OCI-LY1 (cell line): Measurements from ENCODE around the gene DLX1.

Experiments used
- H2AFZ ChIP-seq: fragments of 200-600 bp; sonication (generic), shearing (Covaris generic); 2 replicates; pipeline ENCODE4 v1.6.0; 2014; ENCODE audit warnings: antibody characterized with exemption, mild to moderate bottlenecking, low read length
- H3F3A ChIP-seq: fragments of 200-600 bp; sonication (generic), shearing (Covaris generic); 2 replicates; pipeline ENCODE4 v1.6.0; 2014; ENCODE audit warnings: mild to moderate bottlenecking, antibody characterized with exemption, low read length, moderate library complexity; ENCODE audit not compliant: insufficient read depth
- H3K27ac ChIP-seq: fragments of 200-600 bp; sonication (generic); 2 replicates; pipeline ENCODE4 v1.5.1; 2014; ENCODE audit warnings: low read length, mixed run types, mild to moderate bottlenecking, low read depth; ENCODE audit not compliant: poor library complexity, severe bottlenecking
- H3K27me3 ChIP-seq: fragments of 200-600 bp; sonication (generic); 2 replicates; pipeline ENCODE4 v1.6.0; 2014; ENCODE audit warnings: antibody characterized with exemption, mild to moderate bottlenecking, low read length, moderate library complexity; ENCODE audit not compliant: insufficient read depth
- H3K36me3 ChIP-seq: fragments of 200-600 bp; sonication (generic); 2 replicates; pipeline ENCODE4 v1.6.1; 2014; ENCODE audit warnings: mild to moderate bottlenecking, antibody characterized with exemption, low read length, moderate library complexity, mixed read lengths; ENCODE audit not compliant: insufficient read depth
- H3K4me1 ChIP-seq: fragments of 200-600 bp; sonication (generic); 2 replicates; pipeline ENCODE4 v1.5.1; 2014; ENCODE audit warnings: mild to moderate bottlenecking, low read length, moderate library complexity; ENCODE audit not compliant: insufficient read depth, severe bottlenecking
- H3K4me2 ChIP-seq: fragments of 200-600 bp; sonication (generic), shearing (Covaris generic); 2 replicates; pipeline ENCODE4 v1.6.1; 2014; ENCODE audit warnings: low read length
- H3K4me3 ChIP-seq: fragments of 200-600 bp; sonication (generic); 2 replicates; pipeline ENCODE4 v1.5.1; 2014; ENCODE audit warnings: low read length, low read depth, mild to moderate bottlenecking, mixed read lengths; ENCODE audit not compliant: poor library complexity, severe bottlenecking
- H3K79me2 ChIP-seq: fragments of 200-600 bp; shearing (Covaris generic); 2 replicates; pipeline ENCODE4 v1.6.1; 2016; ENCODE audit warnings: mixed run types, low read length, mixed read lengths; ENCODE audit not compliant: insufficient read depth
- H3K9ac ChIP-seq: fragments of 200-600 bp; sonication (generic), shearing (Covaris generic); 2 replicates; pipeline ENCODE4 v1.6.1; 2014; ENCODE audit warnings: mild to moderate bottlenecking, low read length, mixed read lengths
- H3K9me2 ChIP-seq: fragments of 200-600 bp; sonication (generic), shearing (Covaris generic); 2 replicates; pipeline ENCODE4 v1.6.1; 2014; ENCODE audit warnings: low read depth, mild to moderate bottlenecking, low read length, mixed read lengths
- H3K9me3 ChIP-seq: fragments of 200-600 bp; shearing (Covaris generic); 2 replicates; pipeline ENCODE4 v1.6.1; 2014; ENCODE audit warnings: low read length, mixed read lengths
- H4K20me1 ChIP-seq: fragments of 200-600 bp; sonication (generic), shearing (Covaris generic); 2 replicates; pipeline ENCODE4 v1.6.0; 2016; ENCODE audit warnings: mild to moderate bottlenecking, low read length; ENCODE audit not compliant: insufficient read depth
- EZH2 ChIP-seq: fragments of 200-600 bp; sonication (generic), shearing (Covaris generic); IDR thresholded peaks from 2 replicates; pipeline ENCODE4 v1.8.0; 2017; ENCODE audit warnings: borderline replicate concordance, mixed run types, mild to moderate bottlenecking, antibody characterized with exemption, low read length, moderate library complexity, mixed read lengths
- TF ChIP-seq, protein P1 (sequence below): fragments of 200-600 bp; sonication (generic), shearing (Covaris generic); IDR thresholded peaks from 2 replicates; pipeline ENCODE4 v1.5.1; 2017; ENCODE audit warnings: mild to moderate bottlenecking, antibody characterized with exemption, low read length, moderate library complexity, mixed read lengths

Gene DLX1

DNA sequence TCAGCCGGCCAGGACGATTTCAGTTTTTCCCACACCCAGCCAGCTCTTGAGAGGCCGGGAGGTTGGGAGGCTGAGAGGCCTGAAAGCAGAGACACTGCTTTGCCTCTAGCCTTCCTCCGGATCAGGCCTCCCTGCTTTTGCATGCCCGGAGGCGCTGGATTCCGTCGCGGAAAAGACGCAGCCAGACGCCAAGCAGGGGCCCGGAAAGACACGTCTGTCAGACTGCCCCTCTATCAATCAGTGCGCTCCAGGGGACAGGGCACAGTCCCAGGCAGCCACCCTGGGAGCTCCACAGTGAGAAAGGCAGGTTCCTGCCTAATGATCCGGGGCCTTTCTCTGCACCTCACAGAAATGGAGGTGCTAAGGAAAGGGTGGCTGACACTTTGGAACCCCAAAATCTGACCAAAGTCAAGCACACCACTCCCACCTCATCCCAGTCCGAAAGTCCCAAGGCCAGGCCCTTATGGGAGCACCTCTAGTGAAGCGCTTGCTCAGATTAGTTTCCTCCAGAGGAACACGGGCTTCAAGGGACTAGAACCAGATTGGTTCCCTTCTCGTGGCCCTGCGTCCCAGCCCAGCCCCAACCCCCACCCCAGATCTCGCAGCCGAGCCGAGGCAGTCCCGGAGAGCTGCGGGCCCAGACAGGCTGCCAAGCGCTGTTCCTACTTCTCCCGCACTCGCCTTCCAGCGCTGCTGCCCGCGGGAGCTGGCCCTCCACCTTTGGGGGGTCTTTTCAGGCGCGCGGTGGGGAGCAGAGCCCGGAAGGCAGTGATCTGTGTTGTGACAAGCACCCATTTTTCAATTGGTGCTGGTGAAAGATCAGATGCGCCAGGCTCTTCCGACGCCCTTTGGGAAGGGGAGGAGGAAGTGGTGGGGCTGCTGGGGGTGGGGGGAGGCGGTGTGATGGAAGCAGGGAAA, 5.0 kb downstream of the DLX1 start:
- H3K9me3 ChIP-seq: no peaks in the 10 kb centered on the region
- no peak overlapping the region for H2AFZ ChIP-seq
- no peak for TF ChIP-seq EZH2
- TF ChIP-seq, protein P1, sequence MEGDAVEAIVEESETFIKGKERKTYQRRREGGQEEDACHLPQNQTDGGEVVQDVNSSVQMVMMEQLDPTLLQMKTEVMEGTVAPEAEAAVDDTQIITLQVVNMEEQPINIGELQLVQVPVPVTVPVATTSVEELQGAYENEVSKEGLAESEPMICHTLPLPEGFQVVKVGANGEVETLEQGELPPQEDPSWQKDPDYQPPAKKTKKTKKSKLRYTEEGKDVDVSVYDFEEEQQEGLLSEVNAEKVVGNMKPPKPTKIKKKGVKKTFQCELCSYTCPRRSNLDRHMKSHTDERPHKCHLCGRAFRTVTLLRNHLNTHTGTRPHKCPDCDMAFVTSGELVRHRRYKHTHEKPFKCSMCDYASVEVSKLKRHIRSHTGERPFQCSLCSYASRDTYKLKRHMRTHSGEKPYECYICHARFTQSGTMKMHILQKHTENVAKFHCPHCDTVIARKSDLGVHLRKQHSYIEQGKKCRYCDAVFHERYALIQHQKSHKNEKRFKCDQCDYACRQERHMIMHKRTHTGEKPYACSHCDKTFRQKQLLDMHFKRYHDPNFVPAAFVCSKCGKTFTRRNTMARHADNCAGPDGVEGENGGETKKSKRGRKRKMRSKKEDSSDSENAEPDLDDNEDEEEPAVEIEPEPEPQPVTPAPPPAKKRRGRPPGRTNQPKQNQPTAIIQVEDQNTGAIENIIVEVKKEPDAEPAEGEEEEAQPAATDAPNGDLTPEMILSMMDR: no peak
- H3K27ac ChIP-seq: no peak overlapping the region
- H3K9ac ChIP-seq: no peak overlapping the region
- no peaks in the 10 kb centered on the region; the same call in 1 of the 2 replicates for H3K27me3 ChIP-seq
- H3K4me1 ChIP-seq: peaks cover 17% of the 10 kb centered on the region
- no peaks in the 10 kb centered on the region for H3K36me3 ChIP-seq
- no peaks in the 10 kb centered on the region for H4K20me1 ChIP-seq
- no peak overlapping the region for H3K4me2 ChIP-seq
- H3F3A ChIP-seq: no peaks in the 10 kb centered on the region
- no peaks in the 10 kb centered on the region for H3K9me2 ChIP-seq
- no peaks in the 10 kb centered on the region for H3K79me2 ChIP-seq
- no peak overlapping the region for H3K4me3 ChIP-seq

DNA sequence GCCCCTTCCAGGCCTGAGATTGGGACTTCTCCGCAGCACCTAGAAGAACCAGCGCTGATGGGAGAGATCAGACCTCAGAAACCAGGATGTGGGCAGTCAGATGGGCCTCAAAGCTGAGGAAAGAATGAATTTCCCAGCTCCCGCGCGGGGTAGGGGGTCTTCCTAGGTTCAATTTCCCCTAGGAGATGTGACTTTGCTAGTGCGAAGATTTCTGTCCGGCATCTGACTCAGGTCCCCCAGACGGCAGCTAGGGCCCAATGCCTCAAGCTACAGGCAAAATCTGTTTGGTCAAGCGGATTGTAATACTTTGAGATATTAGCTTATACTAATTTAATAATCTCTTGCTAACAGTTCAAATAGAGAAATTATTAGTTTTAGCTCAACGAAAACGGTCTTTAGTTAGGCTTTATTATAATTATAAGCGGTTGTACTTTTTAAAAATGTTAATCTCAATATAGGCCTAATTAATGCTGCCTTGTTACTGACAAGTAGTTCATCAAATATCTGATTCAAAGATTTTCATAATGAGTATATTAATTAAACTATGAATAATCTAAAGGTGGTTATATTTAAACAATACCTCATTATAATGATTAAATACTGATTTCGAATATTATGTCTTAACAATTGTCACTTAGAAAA, 5.8 kb downstream of the DLX1 start:
- Histone ChIP-seq H3K79me2 (no peaks in the 10 kb centered on the region), H3K9me3 (no peaks in the 10 kb centered on the region), H2AFZ (no peak overlapping the region), H3K27ac (no peak overlapping the region), H3K27me3 (no peaks in the 10 kb centered on the region; the same call in 1 of the 2 replicates), H3F3A (no peaks in the 10 kb centered on the region), H3K4me1 (peaks cover 20% of the 10 kb centered on the region), H3K9ac (no peak overlapping the region), H3K9me2 (no peaks in the 10 kb centered on the region), H3K4me3 (no peak overlapping the region), H4K20me1 (no peaks in the 10 kb centered on the region), H3K36me3 (no peaks in the 10 kb centered on the region), H3K4me2 (no peak overlapping the region)
- TF ChIP-seq, protein P1: no peak
- TF ChIP-seq EZH2: no peak

DNA sequence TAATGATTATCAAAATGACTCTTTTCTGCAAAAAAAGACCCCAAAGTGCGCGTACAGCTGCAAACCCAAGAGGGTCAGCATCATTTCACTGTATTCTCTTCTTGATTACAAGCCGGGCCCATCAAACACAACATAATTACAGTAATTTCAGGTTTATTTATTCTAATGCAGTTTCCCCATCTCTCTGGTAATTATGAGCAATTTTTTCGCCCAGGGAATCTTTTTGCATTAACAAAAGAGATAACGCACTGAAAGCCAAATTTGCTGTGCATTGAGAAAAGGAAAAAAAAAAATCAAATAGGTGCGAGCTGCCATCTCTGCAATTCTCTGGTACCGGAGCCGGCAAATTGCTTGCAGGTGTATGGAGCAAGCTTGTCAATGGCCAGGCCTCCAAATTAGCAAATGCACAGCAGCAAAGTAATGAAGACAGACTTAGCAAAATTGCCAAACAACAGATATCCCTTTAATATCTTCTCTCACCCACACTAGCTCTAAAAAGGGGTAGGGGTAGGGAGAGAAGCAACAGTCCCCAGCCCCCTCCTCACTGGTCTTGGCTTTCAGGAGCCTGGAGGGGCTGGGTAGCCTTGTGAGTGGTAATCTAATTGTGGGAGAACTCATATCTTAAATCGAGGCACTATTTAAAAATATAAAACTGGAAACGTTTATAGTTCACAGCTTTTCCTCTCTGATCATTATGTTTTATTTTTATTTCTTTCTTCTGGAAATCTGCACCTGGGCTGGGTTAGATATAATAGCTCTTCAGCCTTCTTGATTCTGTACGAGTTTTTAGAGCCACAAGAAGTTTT, 6.7 kb downstream of the DLX1 start:
- Histone ChIP-seq H3K36me3 (no peaks in the 10 kb centered on the region), H2AFZ (no peak overlapping the region), H3K4me1 (peaks cover 24% of the 10 kb centered on the region), H3K27me3 (no peaks in the 10 kb centered on the region; the same call in 1 of the 2 replicates), H3K9ac (no peak overlapping the region), H3K4me3 (no peak overlapping the region), H3K4me2 (no peak overlapping the region), H3K79me2 (no peaks in the 10 kb centered on the region), H4K20me1 (no peaks in the 10 kb centered on the region), H3F3A (no peaks in the 10 kb centered on the region), H3K9me3 (no peaks in the 10 kb centered on the region), H3K27ac (no peak overlapping the region), H3K9me2 (no peaks in the 10 kb centered on the region)
- TF ChIP-seq EZH2: no peak
- TF ChIP-seq, protein P1: no peak
